Suprapubic skin (tissue), 3 donors: ENCODE results near the gene GPI.

ENCODE experiments used
- CTCF ChIP-seq, 2 donors: fragments of 200-600 bp in 1 of 2; fragments of 450-650 bp in 1 of 2; sonication (generic) in 1 of 2; IDR thresholded peaks; one replicate each; pipeline ENCODE4 v1.5.1; 2016 to 2019; ENCODE audit warnings: antibody characterized with exemption in 2 of 2, mild to moderate bottlenecking in 1 of 2, moderate library complexity in 1 of 2
- POLR2A ChIP-seq, 2 donors: fragments of 450-650 bp; IDR thresholded peaks; one replicate each; pipeline ENCODE4 v1.6.1; 2017; ENCODE audit warnings: antibody characterized with exemption in 2 of 2, mild to moderate bottlenecking in 2 of 2, moderate library complexity in 2 of 2

- TF ChIP-seq POLR2A (IDR thresholded peaks at IDR 0.05) (no peak), CTCF (IDR thresholded peaks at IDR 0.05) (no peak)
Observed at GRCh38 chr19:34323433-34324204, 41.4 kb upstream of the GPI start.
